Hepatocyte (in vitro differentiated cells): ENCODE data around the gene CELF4. TPM values are rescaled to one million over a fixed set of nuclear protein-coding genes. Genes with fewer than 3 reads are reported as not detected.

Experiments used
- DNase-seq: peaks from one replicate; pipeline ENCODE4 v3.0.0-alpha.2; 2016; ENCODE audit warnings: low spot score
- H2AFZ ChIP-seq: fragments of 200-600 bp; sonication (generic); 2 replicates; pipeline ENCODE4 v1.6.0; 2016; ENCODE audit warnings: antibody characterized with exemption, mild to moderate bottlenecking
- H3K27ac ChIP-seq: fragments of 200-600 bp; sonication (generic); 2 replicates; pipeline ENCODE4 v1.5.1; 2016; ENCODE audit warnings: mild to moderate bottlenecking
- H3K27me3 ChIP-seq: fragments of 200-600 bp; sonication (generic); 2 replicates; pipeline ENCODE4 v1.6.1; 2016
- H3K36me3 ChIP-seq: fragments of 200-600 bp; sonication (generic); replicated peaks from 2 replicates; pipeline ENCODE4 v1.5.1; 2016; ENCODE audit warnings: low read depth; ENCODE audit not compliant: insufficient read depth
- H3K4me1 ChIP-seq: fragments of 200-600 bp; sonication (generic); 2 replicates; pipeline ENCODE4 v1.5.1; 2016; ENCODE audit warnings: mild to moderate bottlenecking, moderate library complexity; ENCODE audit not compliant: insufficient read depth
- H3K4me2 ChIP-seq: fragments of 200-600 bp; sonication (generic); 2 replicates; pipeline ENCODE4 v1.6.0; 2016
- H3K4me3 ChIP-seq: fragments of 200-600 bp; sonication (generic); 2 replicates; pipeline ENCODE4 v1.5.1; 2016; ENCODE audit warnings: mild to moderate bottlenecking
- H3K79me2 ChIP-seq: fragments of 200-600 bp; sonication (generic); 2 replicates; pipeline ENCODE4 v1.6.0; 2017; ENCODE audit warnings: mild to moderate bottlenecking
- H3K9me2 ChIP-seq: fragments of 200-600 bp; sonication (generic); replicated peaks from 2 replicates; pipeline ENCODE4 v1.6.0; 2017; ENCODE audit warnings: mild to moderate bottlenecking; ENCODE audit not compliant: insufficient read depth
- H3K9me3 ChIP-seq: fragments of 200-600 bp; sonication (generic); 2 replicates; pipeline ENCODE4 v1.5.1; 2016; ENCODE audit warnings: low read depth, mild to moderate bottlenecking
- H4K20me1 ChIP-seq: fragments of 200-600 bp; sonication (generic); 2 replicates; pipeline ENCODE4 v1.6.0; 2016; ENCODE audit warnings: mild to moderate bottlenecking; ENCODE audit not compliant: insufficient read depth, poor library complexity, severe bottlenecking
- CTCF ChIP-seq: fragments of 200-600 bp; sonication (generic); IDR thresholded peaks from 2 replicates; pipeline ENCODE4 v1.5.1; 2016; ENCODE audit warnings: antibody characterized with exemption, mild to moderate bottlenecking; ENCODE audit not compliant: poor library complexity
- EZH2 ChIP-seq: fragments of 200-600 bp; sonication (generic); IDR thresholded peaks from 2 replicates; pipeline ENCODE4 v1.6.1; 2016; ENCODE audit warnings: antibody characterized with exemption, mild to moderate bottlenecking, borderline replicate concordance
- EZH2phosphoT487 ChIP-seq: fragments of 200-600 bp; sonication (generic); IDR thresholded peaks from one replicate; pipeline ENCODE4 v1.6.1; 2018; ENCODE audit warnings: antibody characterized with exemption, mild to moderate bottlenecking, low read depth, moderate library complexity; ENCODE audit not compliant: unreplicated experiment, severe bottlenecking
- WGBS: methylation state at CpG from one replicate; pipeline ENCODE4 v1.1.6; 2016; ENCODE audit warnings: low lambda C conversion rate; ENCODE audit errors: missing lambda C conversion rate; 5-methylcytosine and 5-hydroxymethylcytosine counted together
- polyA plus RNA-seq: library from polyadenylated mRNA; unstranded; fragments of >200 nt; fragmentation: Nextera tagmentation; extraction: Ambion mirVana; gene quantifications from 2 replicates; pipeline ENCODE4 v1.2.1, GENCODE V29; 2016
- total RNA-seq: library from RNA; depleted of rRNA; stranded (reverse); fragments of >200 nt; gene quantifications from 2 replicates; pipeline ENCODE4 v1.2.3, GENCODE V29; 2014

The CELF4 gene
- total and polyA plus RNA-seq, 2 experiments from 2014 or later: 1.3 to 2.9 TPM

GRCh38 chr18:37391698-37392548 is 173.7 kb downstream of the CELF4 start:
- 91% methylated on average over 16 of the region's 16 CpGs for WGBS
- H2AFZ ChIP-seq: no peak overlapping the region
- no peaks in the 10 kb centered on the region for H3K79me2 ChIP-seq
- no peak overlapping the region for H3K4me3 ChIP-seq
- H3K4me2 ChIP-seq: no peak overlapping the region
- TF ChIP-seq EZH2 (no peak), CTCF (no peak)
- H4K20me1 ChIP-seq: no peaks in the 10 kb centered on the region
- H3K27me3 ChIP-seq: peaks cover 36% of the 10 kb centered on the region
- no peaks in the 10 kb centered on the region for H3K9me2 ChIP-seq
- DNase-seq: no peak
- H3K4me1 ChIP-seq: peaks cover 3% of the 10 kb centered on the region
- H3K9me3 ChIP-seq: no peaks in the 10 kb centered on the region
- no peaks in the 10 kb centered on the region for H3K36me3 ChIP-seq
- no peak overlapping the region for H3K27ac ChIP-seq

DNA sequence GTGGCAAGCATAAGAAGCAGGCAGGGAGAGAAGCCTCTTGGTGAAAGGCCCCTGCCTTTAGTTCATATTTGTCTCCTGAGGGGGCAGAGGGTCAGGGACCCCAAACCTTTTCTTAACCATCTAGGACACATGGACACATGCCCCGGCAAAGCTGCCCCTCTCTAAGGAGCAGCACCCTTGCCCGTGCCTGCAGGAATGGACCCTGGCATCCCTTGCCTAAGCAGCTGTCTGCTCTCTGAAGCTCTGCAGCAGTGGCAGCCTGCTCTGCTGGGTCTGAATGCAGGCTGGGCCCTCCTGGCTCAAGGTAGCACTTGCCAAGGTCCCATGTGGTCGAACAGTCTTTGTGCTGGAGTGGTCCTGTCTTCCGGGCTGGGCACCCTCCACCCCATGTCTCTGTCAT is 174.4 kb downstream of the CELF4 start:
- Histone ChIP-seq H3K27me3 (peaks cover 36% of the 10 kb centered on the region), H2AFZ (no peak overlapping the region), H3K27ac (no peak overlapping the region), H3K9me2 (no peaks in the 10 kb centered on the region), H3K36me3 (no peaks in the 10 kb centered on the region), H3K4me2 (no peak overlapping the region), H3K9me3 (no peaks in the 10 kb centered on the region), H3K4me1 (peaks cover 3% of the 10 kb centered on the region), H3K79me2 (no peaks in the 10 kb centered on the region), H4K20me1 (no peaks in the 10 kb centered on the region), H3K4me3 (no peak overlapping the region)
- WGBS: 90% methylated on average over 4 of the region's 4 CpGs
- no peak for DNase-seq
- TF ChIP-seq EZH2 (no peak), CTCF (no peak), EZH2phosphoT487 (no peak)

DNA sequence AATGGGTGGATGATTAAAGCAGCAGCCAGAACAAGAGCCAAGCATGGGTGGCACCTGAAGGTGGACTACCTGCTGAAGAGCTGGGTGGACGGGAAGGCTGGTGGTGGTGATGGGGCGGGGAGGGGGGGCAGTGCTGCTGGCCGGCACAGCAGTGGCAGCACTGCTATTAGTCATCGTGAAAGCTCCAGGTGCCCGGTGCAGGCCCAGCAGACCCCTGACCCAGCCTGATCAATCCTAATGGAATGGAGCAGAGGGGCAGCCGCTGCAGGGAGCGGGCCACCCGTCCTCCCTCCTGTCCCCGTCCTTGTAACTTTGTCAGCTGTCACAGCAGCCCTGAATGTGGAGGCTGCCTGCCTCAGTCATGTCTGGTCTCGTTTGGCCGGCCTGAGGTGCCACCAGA is 174.9 kb downstream of the CELF4 start:
- no peak overlapping the region for H3K27ac ChIP-seq
- H3K4me2 ChIP-seq: no peak overlapping the region
- H3K9me3 ChIP-seq: no peaks in the 10 kb centered on the region
- H2AFZ ChIP-seq: no peak overlapping the region
- WGBS: 87% methylated on average over 10 of the region's 11 CpGs
- H3K9me2 ChIP-seq: no peaks in the 10 kb centered on the region
- TF ChIP-seq CTCF (no peak), EZH2 (no peak), EZH2phosphoT487 (no peak)
- H3K36me3 ChIP-seq: no peaks in the 10 kb centered on the region
- no peak for DNase-seq
- H4K20me1 ChIP-seq: no peaks in the 10 kb centered on the region
- H3K27me3 ChIP-seq: peaks cover 36% of the 10 kb centered on the region
- no peaks in the 10 kb centered on the region for H3K79me2 ChIP-seq
- H3K4me3 ChIP-seq: no peak overlapping the region
- H3K4me1 ChIP-seq: peaks cover 3% of the 10 kb centered on the region
